Mucosa of descending colon (tissue), 3 donors: ENCODE results near the gene SEMA4F. TPM values are rescaled to one million over a fixed set of nuclear protein-coding genes. Genes with fewer than 3 reads are reported as not detected.

Source experiments
- ATAC-seq: fragments of 200-7000 bp; cut with Tn5 transposase; one replicate; pipeline ENCODE4 v1.9.1; 2020; ENCODE audit warnings: mild to moderate bottlenecking, moderate library complexity
- DNase-seq, 3 donors: peaks; one replicate each; pipeline ENCODE4 v3.0.0-alpha.2; 2020
- H3K36me3 ChIP-seq: fragments of 200-600 bp; one replicate; pipeline ENCODE4 v1.8.0; 2021; ENCODE audit warnings: low read depth, mild to moderate bottlenecking
- H3K4me1 ChIP-seq: fragments of 200-600 bp; one replicate; pipeline ENCODE4 v1.8.0; 2021; ENCODE audit warnings: low read depth, mild to moderate bottlenecking
- H3K4me3 ChIP-seq: fragments of 200-600 bp; one replicate; pipeline ENCODE4 v1.8.0; 2021; ENCODE audit warnings: mild to moderate bottlenecking
- H3K9me3 ChIP-seq: fragments of 200-600 bp; one replicate; pipeline ENCODE4 v1.8.0; 2021; ENCODE audit warnings: mild to moderate bottlenecking
- CTCF ChIP-seq: fragments of 200-600 bp; IDR thresholded peaks from one replicate; pipeline ENCODE4 v1.8.0; 2022; ENCODE audit warnings: antibody characterized with exemption, mild to moderate bottlenecking
- intact Hi-C, 2 donors: fragments of 100-400 bp; cut with DNase I in 1 of 2; cut with micrococcal nuclease in 1 of 2; formaldehyde crosslinking; loops; one replicate each; pipeline versions ENCODE4 v1.11.0 to v1.11.1; 2022; cut with DNase I, micrococcal nuclease
- total RNA-seq, 3 donors: library from RNA; stranded (reverse); fragmentation: NEBNext Ultra II Directional in 2 of 3; extraction: Animal tissue kit (Norgen Biotek cat#: 25700) in 2 of 3; gene quantifications; one replicate each; pipeline versions ENCODE4 v1.2.1 to v1.2.4, GENCODE V29; 2021 to 2023
- donor health status: DM: no; HTN: no; CAD: no; lungs with moderate emphysema.
- donor health status: DM: no; HTN: no; CAD: no.
- donor health status: DM: no; HTN: yes; CAD: no.

SEMA4F gene
- total RNA-seq, 3 donors from 2014 or later, result 3.9 to 5.7 (median 4.4) TPM

- no peak for TF ChIP-seq CTCF
- Histone ChIP-seq H3K36me3 (no peaks in the 10 kb centered on the region), H3K4me3 (no peak overlapping the region), H3K9me3 (no peaks in the 10 kb centered on the region), H3K4me1 (peaks cover 21% of the 10 kb centered on the region)
- DNase-seq (peak in 1 of 3 donors; percentile 49), ATAC-seq (peak; percentile 19)
- intact Hi-C loops, result loop anchor here in 1 of 2 donors (5.0 kb wide), 1 partner anchor 185 kb away; no protein-coding TSS in a partner anchor
These were observed 37.9 kb downstream of the SEMA4F start for GRCh38 chr2:74691929-74692328.

GRCh38 chr2:74693213-74693612 lies 39.2 kb downstream of the SEMA4F start:
- ATAC-seq, result no peak

GRCh38 chr2:74693668-74694067 lies 39.6 kb downstream of the SEMA4F start:
- H3K4me1 ChIP-seq, result peaks cover 21% of the 10 kb centered on the region
- H3K9me3 ChIP-seq, result no peaks in the 10 kb centered on the region
- ATAC-seq (peak; percentile 63), DNase-seq (no peak)
- intact Hi-C loops, result loop anchor here in 1 of 2 donors (5.0 kb wide), 1 partner anchor 184 kb away; no protein-coding TSS in a partner anchor
- H3K4me3 ChIP-seq, result no peak overlapping the region
- TF ChIP-seq CTCF, result no peak
- no peaks in the 10 kb centered on the region for H3K36me3 ChIP-seq

More at GRCh38 chr2:74693213-74693612, 39.2 kb downstream of the SEMA4F start:
- Histone ChIP-seq H3K4me1 (peaks cover 21% of the 10 kb centered on the region), H3K36me3 (no peaks in the 10 kb centered on the region), H3K9me3 (no peaks in the 10 kb centered on the region), H3K4me3 (no peak overlapping the region)
- TF ChIP-seq CTCF, result no peak
- intact Hi-C loops, result loop anchor here in 1 of 2 donors (5.0 kb wide), 1 partner anchor 184 kb away; no protein-coding TSS in a partner anchor
- DNase-seq, result no peak

- Histone ChIP-seq H3K4me1 (peaks cover 21% of the 10 kb centered on the region), H3K36me3 (no peaks in the 10 kb centered on the region), H3K4me3 (no peak overlapping the region), H3K9me3 (no peaks in the 10 kb centered on the region)
- no peak for TF ChIP-seq CTCF
- intact Hi-C loops, result loop anchor here in 1 of 2 donors (5.0 kb wide), 1 partner anchor 183 kb away; no protein-coding TSS in a partner anchor
- ATAC-seq (peak; percentile 45), DNase-seq (peak in 1 of 3 donors; percentile 52)
These were observed 40.2 kb downstream of the SEMA4F start for GRCh38 chr2:74694281-74694680.

- H3K4me3 ChIP-seq, result no peak overlapping the region
- peaks cover 21% of the 10 kb centered on the region for H3K4me1 ChIP-seq
- ATAC-seq, result peak; percentile 82
- peak in 1 of 3 donors; percentile 67 for DNase-seq
- TF ChIP-seq CTCF, result no peak
- no peaks in the 10 kb centered on the region for H3K36me3 ChIP-seq
- no peaks in the 10 kb centered on the region for H3K9me3 ChIP-seq
- intact Hi-C loops, result no loop called here
These were observed 41.6 kb downstream of the SEMA4F start for GRCh38 chr2:74695663-74696062.
